NB4 (cell line): ENCODE measurements around the gene NFATC2.

Source experiments
- CTCF ChIP-seq: IDR thresholded peaks from one replicate; pipeline ENCODE4 v1.5.1; 2012; ENCODE audit warnings: low read depth, low read length
- MAX ChIP-seq: IDR thresholded peaks from 2 replicates; pipeline ENCODE4 v1.6.1; 2011; ENCODE audit warnings: low read depth, low read length
- POLR2A ChIP-seq: IDR thresholded peaks from 2 replicates; pipeline ENCODE4 v1.6.1; 2011; ENCODE audit warnings: mild to moderate bottlenecking; ENCODE audit not compliant: insufficient read length; ENCODE audit errors: extremely low read depth

GRCh38 chr20:51511861-51512619 lies 30.5 kb downstream of the NFATC2 start:
- TF ChIP-seq CTCF: no peak
- TF ChIP-seq POLR2A: no peak
- TF ChIP-seq MAX: no peak
